ENCODE measurements around the gene RPS6KA5.

GRCh38 chr14:90808759-90809529 is 251.5 kb downstream of the RPS6KA5 start:
- TF ChIP-seq CTCF (IDR thresholded peaks at IDR 0.05) (no peak), ZFX (IDR thresholded peaks at IDR 0.05; ENCODE audit: borderline replicate concordance) (no peak)
